Measurements from ENCODE around the gene FAM168A. TPM values are rescaled to one million over a fixed set of nuclear protein-coding genes. Genes with fewer than 3 reads are reported as not detected.
A peak's percentile ranks its signal among the peaks of the same experiment; 100 is the strongest.

Gene FAM168A
- total and polyA plus RNA-seq, 9 of the 15 experiments (the other 6 are each of a cell fraction or from before 2014, with no cell fraction given), result 0.44 to 7.2 (median 2.9) TPM

GRCh38 chr11:73563539-73564200 is 34.2 kb downstream of the FAM168A start:
- H3K4me3 ChIP-seq, result no peak overlapping the region
- no peaks in the 10 kb centered on the region for H3K9me3 ChIP-seq (replicated peaks; ENCODE audit: control insufficient read depth, insufficient read depth, low read depth, low read length)
- H4K20me1 ChIP-seq (replicated peaks; ENCODE audit: control insufficient read depth, insufficient read depth, low read length), result no peaks in the 10 kb centered on the region
- ChIA-PET CTCF (ENCODE audit: low intra/inter-chr PET ratio) (no interaction called here), POLR2A (interaction anchor here (0.6 to 3.0 kb wide), 5 partner anchors 12 to 95 kb away, joined by 3 to 8 read pairs (median 3); partner anchors contain the start of gene PLEKHB1)
- no peaks in the 10 kb centered on the region for H3K9me1 ChIP-seq (ENCODE audit: control insufficient read depth, insufficient read depth, low read length)
- intact Hi-C loops (cut with micrococcal nuclease) (no loop called here), in situ Hi-C loops (cut with MboI) (no loop called here)
- H2AFZ ChIP-seq (ENCODE audit: low read depth, low read length), result no peak overlapping the region
- WGBS (ENCODE audit: insufficient coverage, low coverage, missing lambda C conversion rate), result 18% methylated on average over 2 of the region's 2 CpGs
- H3K4me2 ChIP-seq (ENCODE audit: insufficient read depth, low read length), result no peak overlapping the region; the same call in 1 of the 2 replicates
- H3K27ac ChIP-seq (ENCODE audit: extremely low read depth, low read depth, low read length), result no peak overlapping the region
- FAIRE-seq (no peak), ATAC-seq (no peak; the same call in 2 of the 3 replicates), DNase-seq (ENCODE audit: extremely low read depth in 1 of 4, low spot score in 3 of 4) (no peak)
- H3K36me3 ChIP-seq (ENCODE audit: control insufficient read depth, insufficient read depth, low read length), result no peaks in the 10 kb centered on the region
- peaks cover 0 to 12% of the 10 kb centered on the region in 2 experiments; a peak in 2 of 5 replicates for H3K4me1 ChIP-seq (replicated peaks in 1 of 2; ENCODE audit: control insufficient read depth in 2 of 2, insufficient read depth in 2 of 2, low read length in 2 of 2)
- no peaks in the 10 kb centered on the region for H3K79me2 ChIP-seq (ENCODE audit: control insufficient read depth, insufficient read depth, low read length)
- no peak for TF ChIP-seq STAG1 (CRISPR knock-in tag; IDR thresholded peaks at IDR 0.05; ENCODE audit: borderline replicate concordance)
- TF ChIP-seq LEF1 (IDR thresholded peaks at IDR 0.05), result no peak
- no peak for TF ChIP-seq KAT8 (IDR thresholded peaks at IDR 0.05; ENCODE audit: low read depth)
- TF ChIP-seq HMGN3 (IDR thresholded peaks at IDR 0.05; ENCODE audit: borderline replicate concordance, extremely low read depth, insufficient read length, low read depth, low read length), result no peak
- TF ChIP-seq RBM25 (IDR thresholded peaks at IDR 0.05; ENCODE audit: low read depth, low read length, severe bottlenecking), result peak; percentile 87
- TF ChIP-seq BCOR (IDR thresholded peaks at IDR 0.05), result 0 out of 2 replicates have a peak, but pooled peaks have one; percentile 13
- no peak for TF ChIP-seq ZBTB1 (CRISPR knock-in tag; IDR thresholded peaks at IDR 0.05; ENCODE audit: borderline replicate concordance, low read depth)
- no peak for TF ChIP-seq PRMT5 (CRISPR knock-in tag; IDR thresholded peaks at IDR 0.05)
- TF ChIP-seq HMGXB4 (CRISPR knock-in tag; IDR thresholded peaks at IDR 0.05), result no peak
- no peak for TF ChIP-seq NBN (IDR thresholded peaks at IDR 0.05; ENCODE audit: low read depth)
- H3K9ac ChIP-seq (ENCODE audit: insufficient read depth in 1 of 2, low read depth in 2 of 2, low read length in 2 of 2), result no peak overlapping the region
- no peaks in the 10 kb centered on the region for H3K27me3 ChIP-seq (ENCODE audit: control insufficient read depth in 2 of 2, insufficient read depth in 2 of 2, low read length in 2 of 2)
- BruUV-seq (replicated peaks), result no TSS peak
